AG04450 (cell line): ENCODE results near the gene SPINK5. TPM values are rescaled to one million over a fixed set of nuclear protein-coding genes. Genes with fewer than 3 reads are reported as not detected.

Experiments
- CTCF ChIA-PET: fragments of 300-600, 350-600 bp; formaldehyde crosslinking; extraction: SDS; loops from one replicate; lab custom pipeline; 2022; ENCODE audit warnings: antibody characterized with exemption, inconsistent platforms; lab: Charles Lee
- POLR2A ChIA-PET: fragments of 350-600 bp; formaldehyde crosslinking; extraction: SDS; loops from one replicate; lab custom pipeline; 2021; ENCODE audit warnings: antibody characterized with exemption, inconsistent platforms; lab: Yijun Ruan, JAX
- DNase-seq: peaks from one replicate; pipeline ENCODE4 v3.0.0-alpha.2; 2011; ENCODE audit warnings: low read depth, low spot score
- H3K27ac ChIP-seq: one replicate; pipeline ENCODE4 v1.5.1; 2012; ENCODE audit warnings: low read depth, low read length, control low read depth
- H3K27me3 ChIP-seq: one replicate; pipeline ENCODE4 v1.6.0; 2012; ENCODE audit warnings: low read length; ENCODE audit not compliant: control insufficient read depth, insufficient read depth
- H3K4me3 ChIP-seq: 2 replicates; pipeline ENCODE4 v1.5.1; 2011; ENCODE audit warnings: mild to moderate bottlenecking, low read depth, low read length, control low read depth
- H3K9me3 ChIP-seq: 2 replicates; pipeline ENCODE4 v1.5.1; 2012; ENCODE audit warnings: low read length; ENCODE audit not compliant: control insufficient read depth, insufficient read depth
- polyA plus RNA-seq: library from polyadenylated mRNA; depleted of rRNA; stranded (reverse); fragments of >200 nt; gene quantifications from 2 replicates; pipeline ENCODE4 v1.2.3, GENCODE V29; 2011
- TF ChIP-seq, protein P1 (sequence below): IDR thresholded peaks from 2 replicates; pipeline ENCODE4 v1.5.1; 2011; ENCODE audit warnings: low read depth, low read length, control low read depth, inconsistent platforms

SPINK5 gene
- polyA plus RNA-seq, 1 experiment, result not detected

DNA sequence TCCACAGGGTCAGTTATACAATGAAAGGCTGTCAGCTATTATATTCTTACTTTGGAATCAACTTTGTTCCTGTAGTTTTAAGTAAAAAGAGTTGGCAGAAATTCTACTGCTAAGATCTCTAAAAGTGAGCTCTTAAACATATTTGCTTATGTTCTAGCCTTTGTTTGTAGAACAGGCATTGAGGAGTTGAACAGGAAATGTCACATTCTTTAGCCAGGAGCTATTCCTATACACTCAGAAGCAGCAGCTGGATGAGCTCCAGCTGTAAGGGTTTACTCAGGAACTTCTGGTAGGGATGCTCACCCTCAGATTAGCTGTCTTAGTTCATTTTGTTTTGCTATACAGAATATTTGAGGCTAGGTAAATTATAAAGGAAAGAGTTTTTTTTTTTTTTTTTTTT, 82.1 kb downstream of the SPINK5 start:
- Histone ChIP-seq H3K9me3 (no peaks in the 10 kb centered on the region), H3K4me3 (no peak overlapping the region), H3K27ac (no peak overlapping the region), H3K27me3 (no peaks in the 10 kb centered on the region)
- POLR2A ChIA-PET, result interaction anchor here (0.6 kb wide), 1 partner anchor 46 kb away, joined by 4 read pairs; no protein-coding TSS in a partner anchor
- CTCF ChIA-PET, result interaction anchor here (0.7 to 1.4 kb wide), 2 partner anchors 153 to 585 kb away, joined by 4 to 9 read pairs; no protein-coding TSS in a partner anchor
- TF ChIP-seq, protein P1, sequence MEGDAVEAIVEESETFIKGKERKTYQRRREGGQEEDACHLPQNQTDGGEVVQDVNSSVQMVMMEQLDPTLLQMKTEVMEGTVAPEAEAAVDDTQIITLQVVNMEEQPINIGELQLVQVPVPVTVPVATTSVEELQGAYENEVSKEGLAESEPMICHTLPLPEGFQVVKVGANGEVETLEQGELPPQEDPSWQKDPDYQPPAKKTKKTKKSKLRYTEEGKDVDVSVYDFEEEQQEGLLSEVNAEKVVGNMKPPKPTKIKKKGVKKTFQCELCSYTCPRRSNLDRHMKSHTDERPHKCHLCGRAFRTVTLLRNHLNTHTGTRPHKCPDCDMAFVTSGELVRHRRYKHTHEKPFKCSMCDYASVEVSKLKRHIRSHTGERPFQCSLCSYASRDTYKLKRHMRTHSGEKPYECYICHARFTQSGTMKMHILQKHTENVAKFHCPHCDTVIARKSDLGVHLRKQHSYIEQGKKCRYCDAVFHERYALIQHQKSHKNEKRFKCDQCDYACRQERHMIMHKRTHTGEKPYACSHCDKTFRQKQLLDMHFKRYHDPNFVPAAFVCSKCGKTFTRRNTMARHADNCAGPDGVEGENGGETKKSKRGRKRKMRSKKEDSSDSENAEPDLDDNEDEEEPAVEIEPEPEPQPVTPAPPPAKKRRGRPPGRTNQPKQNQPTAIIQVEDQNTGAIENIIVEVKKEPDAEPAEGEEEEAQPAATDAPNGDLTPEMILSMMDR, result no peak
- no peak for DNase-seq

DNA sequence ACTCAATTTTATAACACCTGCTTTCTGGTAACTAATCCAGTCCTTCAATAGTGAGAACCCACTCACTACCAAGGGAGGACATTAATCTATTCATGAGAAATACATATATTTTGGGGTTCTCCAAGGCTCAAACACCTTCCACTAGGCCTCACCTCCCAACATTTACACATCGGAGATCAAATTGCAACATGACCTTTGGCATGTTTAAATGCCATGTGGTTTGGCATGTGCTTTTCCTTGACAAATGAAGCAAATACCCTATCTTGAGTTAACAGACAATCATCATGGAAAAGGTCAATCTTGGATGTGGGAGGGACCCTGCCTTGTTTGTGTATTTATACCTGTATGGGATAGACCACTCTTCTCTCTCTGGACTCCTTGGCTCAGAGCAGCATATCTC, 82.7 kb downstream of the SPINK5 start:
- Histone ChIP-seq H3K27me3 (no peaks in the 10 kb centered on the region), H3K9me3 (no peaks in the 10 kb centered on the region), H3K27ac (no peak overlapping the region), H3K4me3 (no peak overlapping the region)
- CTCF ChIA-PET, result interaction anchor here (0.7 to 1.4 kb wide), 2 partner anchors 153 to 584 kb away, joined by 4 to 9 read pairs; no protein-coding TSS in a partner anchor
- POLR2A ChIA-PET, result interaction anchor here (0.6 kb wide), 1 partner anchor 47 kb away, joined by 4 read pairs; no protein-coding TSS in a partner anchor
- no peak for DNase-seq
- TF ChIP-seq, protein P1, result no peak

DNA sequence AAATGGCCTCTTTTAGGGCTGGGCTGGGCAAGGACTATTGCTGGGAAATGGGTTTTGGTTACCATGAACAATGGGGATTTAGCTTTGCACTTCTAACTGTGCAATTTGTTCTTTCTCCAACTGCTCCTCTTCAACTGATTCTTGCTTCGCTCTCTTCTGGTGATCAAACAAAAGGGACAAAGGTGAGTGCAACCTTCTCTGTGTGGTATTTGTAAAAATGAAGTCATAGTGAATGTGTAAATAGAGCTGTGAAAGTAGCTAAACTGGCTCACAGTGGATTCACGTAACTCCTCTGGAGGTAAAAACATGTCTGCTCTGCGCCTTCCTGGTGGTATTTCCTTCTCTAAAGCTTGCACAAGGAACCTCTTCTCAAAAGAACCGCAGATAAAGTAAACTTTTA, 83.6 kb downstream of the SPINK5 start:
- no peaks in the 10 kb centered on the region for H3K9me3 ChIP-seq
- TF ChIP-seq, protein P1, result no peak
- H3K27ac ChIP-seq, result no peak overlapping the region
- no peak for DNase-seq
- POLR2A ChIA-PET, result no interaction called here
- H3K4me3 ChIP-seq, result no peak overlapping the region
- CTCF ChIA-PET, result no interaction called here
- no peaks in the 10 kb centered on the region for H3K27me3 ChIP-seq

DNA sequence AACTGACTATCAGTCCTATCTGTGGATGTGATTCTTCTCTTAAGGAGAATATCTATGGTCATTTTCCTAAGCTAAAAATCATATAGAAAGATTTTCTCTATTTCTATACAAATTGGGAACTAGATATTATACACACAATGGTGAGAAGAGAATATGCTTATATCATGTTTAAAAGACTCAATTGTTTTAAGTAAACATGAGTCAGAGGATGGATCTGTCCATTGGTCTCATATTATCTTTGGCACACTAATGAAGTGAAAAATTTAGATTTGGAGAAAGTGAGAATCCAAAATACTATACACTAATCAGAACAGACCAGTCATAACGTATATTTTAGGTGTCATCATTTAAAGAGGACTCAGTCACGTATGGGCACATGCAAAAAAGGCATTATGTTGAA, 88.1 kb downstream of the SPINK5 start:
- no peak for DNase-seq
- Histone ChIP-seq H3K27ac (no peak overlapping the region), H3K4me3 (no peak overlapping the region), H3K9me3 (no peaks in the 10 kb centered on the region), H3K27me3 (no peaks in the 10 kb centered on the region)
- POLR2A ChIA-PET, result no interaction called here
- TF ChIP-seq, protein P1, result no peak
- CTCF ChIA-PET, result no interaction called here

DNA sequence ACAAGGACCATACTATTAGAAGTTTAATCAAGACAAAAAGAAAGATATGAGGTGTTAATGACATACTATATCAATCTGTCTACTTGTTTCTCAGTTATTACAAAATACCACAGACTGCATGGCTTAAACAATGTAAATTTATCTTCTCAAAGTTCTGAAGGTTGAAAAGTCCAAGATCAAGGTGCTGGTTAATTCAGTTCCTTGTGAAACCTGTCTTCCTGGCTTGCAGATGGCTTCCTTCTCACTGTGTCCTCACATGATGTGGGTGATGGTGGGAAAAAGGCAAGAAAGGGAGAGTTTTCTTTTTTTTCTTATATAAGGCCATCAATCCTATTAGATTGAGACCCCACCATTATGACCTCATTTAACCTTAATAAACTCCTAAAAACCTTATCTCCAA, 89.0 kb downstream of the SPINK5 start:
- ChIA-PET CTCF (no interaction called here), POLR2A (no interaction called here)
- no peak overlapping the region for H3K4me3 ChIP-seq
- TF ChIP-seq, protein P1, result no peak
- DNase-seq, result no peak
- H3K9me3 ChIP-seq, result no peaks in the 10 kb centered on the region
- no peaks in the 10 kb centered on the region for H3K27me3 ChIP-seq
- H3K27ac ChIP-seq, result no peak overlapping the region
